KBM-7 (cell line): ENCODE data around the gene ZNF711.
A peak's percentile ranks its signal among the peaks of the same experiment; 100 is the strongest.
"Not testable (repeated sequence)": the region's sequence is repeated elsewhere in the genome, so short reads cannot be mapped to it uniquely, and the experiment has no call there.

Source experiments
- DNase-seq: peaks from one replicate; pipeline ENCODE4 v3.0.0-alpha.2; 2015
- in situ Hi-C: fragments of 300-500 bp; cut with MboI; formaldehyde crosslinking; loops from 2 replicates; pipeline ENCODE4 v1.14.3; 2020; ENCODE audit warnings: low sequenced_read_pairs, low pct_unique_long_range_greater_than_20kb, mixed read lengths

Gene ZNF711

GRCh38 chrX:85243761-85244449, at the start of gene ZNF711, which contains the start of gene SATL1:
Gene ZNF711 (plus strand): TSS chrX:85243991. CDS start chrX:85247573, 3,582 bp downstream.
Gene SATL1 (minus strand): TSS chrX:85243779. CDS start chrX:85108968, 134,811 bp downstream.
- in situ Hi-C loops: no loop called here
- peak; percentile 79 for DNase-seq

- DNase-seq: no peak
- in situ Hi-C loops: no loop called here
These were observed 47.5 kb upstream of the ZNF711 start for GRCh38 chrX:85196319-85196718.

- in situ Hi-C loops: no loop called here
These were observed 40.3 kb upstream of the ZNF711 start for GRCh38 chrX:85203461-85203970.

GRCh38 chrX:85213792-85214530, 29.8 kb upstream of the ZNF711 start:
- in situ Hi-C loops: no loop called here
- no peak for DNase-seq

More at GRCh38 chrX:85203461-85203970, 40.3 kb upstream of the ZNF711 start:
- DNase-seq: no peak

GRCh38 chrX:85215946-85216345, 27.8 kb upstream of the ZNF711 start:
- DNase-seq: no peak
- in situ Hi-C loops: no loop called here

- DNase-seq: no peak
- in situ Hi-C loops: no loop called here
These were observed 22.4 kb upstream of the ZNF711 start for GRCh38 chrX:85221361-85221760.

- in situ Hi-C loops: no loop called here
- DNase-seq: no peak
These were observed 20.4 kb upstream of the ZNF711 start for GRCh38 chrX:85223359-85223758.

- in situ Hi-C loops: no loop called here
- peak; percentile 38 for DNase-seq
These were observed 636 bp upstream of the ZNF711 start for GRCh38 chrX:85243155-85243554.

- DNase-seq: peak; percentile 61
- in situ Hi-C loops: no loop called here
These were observed 840 bp downstream of the ZNF711 start for GRCh38 chrX:85244450-85245211.

GRCh38 chrX:85285286-85285685, 41.5 kb downstream of the ZNF711 start:
- in situ Hi-C loops, DNase-seq: not testable (repeated sequence)

- DNase-seq: no peak
- in situ Hi-C loops: no loop called here
These were observed 45.4 kb downstream of the ZNF711 start for GRCh38 chrX:85288992-85289723.

- no peak for DNase-seq
- in situ Hi-C loops: no loop called here
These were observed 59.8 kb downstream of the ZNF711 start for GRCh38 chrX:85303544-85303943.

GRCh38 chrX:85309717-85310116, 65.9 kb downstream of the ZNF711 start:
- peak; percentile 38 for DNase-seq
- in situ Hi-C loops: no loop called here

GRCh38 chrX:85311348-85311747, 67.6 kb downstream of the ZNF711 start:
- in situ Hi-C loops, DNase-seq: not testable (repeated sequence)
